Body of pancreas (tissue), 4 donors: Measurements from ENCODE around the gene ITIH4.

Source experiments
- CTCF ChIP-seq, 7 experiments: fragments of 450-650 bp in 4 of 7; fragments of 200-600 bp in 3 of 7; sonication (generic) in 3 of 7; IDR thresholded peaks; one replicate each; pipeline ENCODE4 v1.5.1; 2016 to 2019; ENCODE audit warnings: antibody characterized with exemption in 7 of 7
- POLR2A ChIP-seq, 3 donors: fragments of 450-650 bp; IDR thresholded peaks; one replicate each; pipeline ENCODE4 v1.6.1; 2016; ENCODE audit warnings: antibody characterized with exemption in 3 of 3, mild to moderate bottlenecking in 2 of 3

GRCh38 chr3:52777959-52778805 is 52.3 kb downstream of the ITIH4 start:
- TF ChIP-seq CTCF (IDR thresholded peaks at IDR 0.05) (no peak), POLR2A (IDR thresholded peaks at IDR 0.05) (no peak)
